ENCODE results near the gene BRD9.
"Not testable (repeated sequence)": the region's sequence is repeated elsewhere in the genome, so short reads cannot be mapped to it uniquely, and the experiment has no call there.

Gene BRD9

GRCh38 chr5:856531-857425 lies 35.8 kb downstream of the BRD9 start:
- no peak for DNase-seq

- DNase-seq, result peak; percentile 23
Observed at GRCh38 chr5:855771-856530, 36.6 kb downstream of the BRD9 start.

- no peak for DNase-seq
Observed at GRCh38 chr5:854966-855743, 37.4 kb downstream of the BRD9 start.

- DNase-seq, result no peak
Observed at GRCh38 chr5:854217-854616, 38.4 kb downstream of the BRD9 start.

- not testable (repeated sequence) for DNase-seq
Observed at GRCh38 chr5:853416-854090, 39.0 kb downstream of the BRD9 start.

GRCh38 chr5:852431-853401 lies 39.9 kb downstream of the BRD9 start:
- DNase-seq, result no peak

- no peak for DNase-seq
Observed at GRCh38 chr5:852018-852417, 40.6 kb downstream of the BRD9 start.

GRCh38 chr5:851553-851952 lies 41.0 kb downstream of the BRD9 start:
- no peak for DNase-seq

- no peak for DNase-seq
Observed at GRCh38 chr5:851076-851475, 41.5 kb downstream of the BRD9 start.

GRCh38 chr5:850511-851006 lies 42.0 kb downstream of the BRD9 start, which contains the start of gene ZDHHC11:
ZDHHC11 (minus strand) TSS chr5:850986; CDS start chr5:850602, 384 bp downstream.
- DNase-seq, result peak; percentile 27

GRCh38 chr5:849651-850301 lies 42.8 kb downstream of the BRD9 start:
- no peak for DNase-seq

GRCh38 chr5:848671-849111 lies 43.9 kb downstream of the BRD9 start:
- no peak for DNase-seq

GRCh38 chr5:847736-848135 lies 44.9 kb downstream of the BRD9 start:
- not testable (repeated sequence) for DNase-seq

- DNase-seq, result not testable (repeated sequence)
Observed at GRCh38 chr5:847212-847611, 45.4 kb downstream of the BRD9 start.

- not testable (repeated sequence) for DNase-seq
Observed at GRCh38 chr5:846602-847091, 46.0 kb downstream of the BRD9 start.

- DNase-seq, result not testable (repeated sequence)
Observed at GRCh38 chr5:845676-846601, 46.7 kb downstream of the BRD9 start.

GRCh38 chr5:845031-845675 lies 47.4 kb downstream of the BRD9 start:
- peak; percentile 42 for DNase-seq

GRCh38 chr5:844426-844825 lies 48.2 kb downstream of the BRD9 start:
- not testable (repeated sequence) for DNase-seq

Measured in NCI-H82 (cell line).